Measurements from ENCODE around the gene RAB5B. TPM values are rescaled to one million over a fixed set of nuclear protein-coding genes. Genes with fewer than 3 reads are reported as not detected.
"Not testable (repeated sequence)": the region's sequence is repeated elsewhere in the genome, so short reads cannot be mapped to it uniquely, and the experiment has no call there.

The RAB5B gene
- polyA plus RNA-seq, 2 of the 4 experiments (the other 2 are of a cell fraction), result 37.2 to 90.4 TPM

DNA sequence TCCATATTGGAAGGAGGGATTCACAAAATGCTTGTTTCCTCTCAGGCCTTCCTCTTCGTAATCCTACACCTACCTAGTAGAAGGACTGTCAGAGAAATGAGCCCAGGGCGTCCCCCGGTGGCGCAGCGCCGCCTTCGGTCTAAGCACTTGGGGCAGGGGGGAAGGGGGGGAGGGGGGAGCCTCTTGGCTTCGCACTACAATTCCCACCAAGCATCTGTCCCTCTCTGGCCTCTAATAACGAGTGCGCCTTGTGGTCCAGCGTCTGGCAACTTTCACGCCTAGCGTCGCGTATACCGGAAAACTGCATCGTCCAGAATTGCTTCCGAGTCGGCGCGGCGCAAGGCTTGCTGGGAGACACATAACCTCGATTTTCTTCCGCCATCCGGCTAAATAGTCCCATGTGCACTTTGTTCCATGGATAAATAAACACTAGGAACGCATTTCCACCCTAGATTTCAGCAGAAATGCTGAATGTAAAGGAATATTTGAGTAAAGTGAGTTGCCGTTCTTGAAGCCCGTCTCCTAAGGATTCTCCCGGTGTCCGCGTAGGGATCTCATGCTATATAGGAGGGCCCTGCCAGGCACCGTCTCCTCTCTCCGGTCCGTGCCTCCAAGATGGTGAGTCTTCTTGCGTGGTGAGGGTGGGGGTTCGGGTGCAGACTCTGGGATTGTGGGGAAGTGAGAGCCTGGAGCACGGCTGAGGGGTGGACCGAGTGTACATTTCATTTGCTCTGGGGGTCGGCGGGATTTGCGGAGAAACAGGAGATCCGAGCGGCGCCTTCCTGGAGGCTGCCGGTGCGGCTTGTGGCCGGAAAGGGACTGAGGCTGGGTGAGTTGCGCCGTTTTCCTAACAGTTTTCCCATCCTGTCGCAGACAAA lies 67.9 kb downstream of the RAB5B start, which contains the start of gene RPS26 (continued):
- TF ChIP-seq, protein P1, sequence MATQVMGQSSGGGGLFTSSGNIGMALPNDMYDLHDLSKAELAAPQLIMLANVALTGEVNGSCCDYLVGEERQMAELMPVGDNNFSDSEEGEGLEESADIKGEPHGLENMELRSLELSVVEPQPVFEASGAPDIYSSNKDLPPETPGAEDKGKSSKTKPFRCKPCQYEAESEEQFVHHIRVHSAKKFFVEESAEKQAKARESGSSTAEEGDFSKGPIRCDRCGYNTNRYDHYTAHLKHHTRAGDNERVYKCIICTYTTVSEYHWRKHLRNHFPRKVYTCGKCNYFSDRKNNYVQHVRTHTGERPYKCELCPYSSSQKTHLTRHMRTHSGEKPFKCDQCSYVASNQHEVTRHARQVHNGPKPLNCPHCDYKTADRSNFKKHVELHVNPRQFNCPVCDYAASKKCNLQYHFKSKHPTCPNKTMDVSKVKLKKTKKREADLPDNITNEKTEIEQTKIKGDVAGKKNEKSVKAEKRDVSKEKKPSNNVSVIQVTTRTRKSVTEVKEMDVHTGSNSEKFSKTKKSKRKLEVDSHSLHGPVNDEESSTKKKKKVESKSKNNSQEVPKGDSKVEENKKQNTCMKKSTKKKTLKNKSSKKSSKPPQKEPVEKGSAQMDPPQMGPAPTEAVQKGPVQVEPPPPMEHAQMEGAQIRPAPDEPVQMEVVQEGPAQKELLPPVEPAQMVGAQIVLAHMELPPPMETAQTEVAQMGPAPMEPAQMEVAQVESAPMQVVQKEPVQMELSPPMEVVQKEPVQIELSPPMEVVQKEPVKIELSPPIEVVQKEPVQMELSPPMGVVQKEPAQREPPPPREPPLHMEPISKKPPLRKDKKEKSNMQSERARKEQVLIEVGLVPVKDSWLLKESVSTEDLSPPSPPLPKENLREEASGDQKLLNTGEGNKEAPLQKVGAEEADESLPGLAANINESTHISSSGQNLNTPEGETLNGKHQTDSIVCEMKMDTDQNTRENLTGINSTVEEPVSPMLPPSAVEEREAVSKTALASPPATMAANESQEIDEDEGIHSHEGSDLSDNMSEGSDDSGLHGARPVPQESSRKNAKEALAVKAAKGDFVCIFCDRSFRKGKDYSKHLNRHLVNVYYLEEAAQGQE (IDR thresholded peaks at IDR 0.05), result peak; percentile 36

DNA sequence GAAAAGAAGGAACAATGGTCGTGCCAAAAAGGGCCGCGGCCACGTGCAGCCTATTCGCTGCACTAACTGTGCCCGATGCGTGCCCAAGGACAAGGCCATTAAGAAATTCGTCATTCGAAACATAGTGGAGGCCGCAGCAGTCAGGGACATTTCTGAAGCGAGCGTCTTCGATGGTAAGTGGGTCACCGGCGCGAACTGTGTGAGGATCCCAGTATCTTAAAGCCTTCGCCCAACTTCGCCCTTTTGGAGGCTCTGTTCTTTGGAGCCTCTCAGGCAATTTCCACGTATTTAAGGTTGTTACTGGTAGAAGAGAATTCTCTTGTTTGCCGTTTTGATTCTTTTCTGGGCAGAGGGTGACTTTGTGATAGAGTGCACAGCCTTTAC lies 68.5 kb downstream of the RAB5B start:
- Histone ChIP-seq H3K4me2 (peak overlapping the region; percentile 82), H3K27ac (peak overlapping the region; percentile 90 to 99), H3K4me1 (peaks cover 16% of the 10 kb centered on the region), H3K4me3 (peak overlapping the region; percentile 74)
- POLR2A ChIA-PET; CTCF ChIA-PET; FAIRE-seq; DNase-seq (ENCODE audit: low read depth in 1 of 2, low spot score in 1 of 2); H3K9me3 ChIP-seq: not testable (repeated sequence)
- 1% methylated on average over 20 of the region's 20 CpGs for WGBS (ENCODE audit: missing lambda C conversion rate)
- ATAC-seq, result peak in 1 of 2 experiments; percentile 0; a peak in 2 of 6 replicates

DNA sequence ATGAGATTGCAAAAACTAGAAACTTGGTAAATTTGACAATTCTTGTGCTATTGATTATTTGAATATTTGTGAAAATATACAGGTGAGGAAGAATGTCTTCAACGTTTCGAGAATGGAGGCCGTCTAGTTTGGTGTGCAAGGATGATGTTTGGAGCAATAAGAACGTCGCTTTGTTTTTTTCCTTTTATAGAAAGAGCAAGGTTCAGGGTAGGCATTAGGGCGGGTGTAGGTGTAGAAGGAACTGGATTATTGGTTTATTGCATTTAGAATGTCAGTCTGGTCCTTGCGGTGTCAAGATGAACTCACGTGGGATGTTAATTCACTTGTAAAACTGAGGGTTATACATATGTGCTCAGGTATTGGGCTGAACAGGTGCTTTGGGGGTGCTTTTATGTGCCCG lies 69.0 kb downstream of the RAB5B start:
- Histone ChIP-seq H3K4me3 (peak overlapping the region; percentile 74), H3K4me2 (peak overlapping the region; percentile 82), H3K27ac (peak overlapping the region; percentile 90 to 99), H3K9me3 (no peaks in the 10 kb centered on the region), H3K4me1 (peaks cover 16% of the 10 kb centered on the region)
- ATAC-seq, result no peak
- no peak for DNase-seq (ENCODE audit: low read depth in 1 of 2, low spot score in 1 of 2)
- ChIA-PET CTCF (interaction anchor here (1.4 to 5.7 kb wide), 2 partner anchors 13 to 47 kb away, joined by 5 to 40 read pairs; partner anchors contain the start of gene SUOX), POLR2A (no interaction called here)
- 22% methylated on average over 9 of the region's 9 CpGs for WGBS (ENCODE audit: missing lambda C conversion rate)
- TF ChIP-seq KDM1A (IDR thresholded peaks at IDR 0.05; ENCODE audit: low read depth) (no peak), FOXS1 (CRISPR knock-in tag; IDR thresholded peaks at IDR 0.05) (no peak), ZNF302 (CRISPR knock-in tag; IDR thresholded peaks at IDR 0.05) (no peak), RNF2 (IDR thresholded peaks at IDR 0.05; ENCODE audit: borderline replicate concordance, low read depth) (no peak), PHF8 (IDR thresholded peaks at IDR 0.05; ENCODE audit: borderline replicate concordance, low read depth) (no peak), RAD21 (conservative IDR thresholded peaks at IDR 0.05 in 1 of 2, IDR thresholded peaks at IDR 0.05 in 1 of 2) (no peak)
- TF ChIP-seq, protein P2, sequence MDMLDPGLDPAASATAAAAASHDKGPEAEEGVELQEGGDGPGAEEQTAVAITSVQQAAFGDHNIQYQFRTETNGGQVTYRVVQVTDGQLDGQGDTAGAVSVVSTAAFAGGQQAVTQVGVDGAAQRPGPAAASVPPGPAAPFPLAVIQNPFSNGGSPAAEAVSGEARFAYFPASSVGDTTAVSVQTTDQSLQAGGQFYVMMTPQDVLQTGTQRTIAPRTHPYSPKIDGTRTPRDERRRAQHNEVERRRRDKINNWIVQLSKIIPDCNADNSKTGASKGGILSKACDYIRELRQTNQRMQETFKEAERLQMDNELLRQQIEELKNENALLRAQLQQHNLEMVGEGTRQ (IDR thresholded peaks at IDR 0.05), result no peak
- FAIRE-seq, result no peak

Other genes with a start within 250 kb of the RAB5B start
- 512 and 724 TPM in 2 replicates for gene CD63, start 245.1 kb upstream of the RAB5B start, polyA plus RNA-seq (2011; rRNA removed)
- gene CD63, start 245.1 kb upstream of the RAB5B start, polyA plus RNA-seq (2017; fragmentation: RNase III; extraction: RNeasy Plus Mini Kit Qiagen cat#74134 plus additional on column Dnase treatment), result 493 to 547 TPM (median 530 TPM) in 3 replicates
- gene GDF11, start 231.0 kb upstream of the RAB5B start, polyA plus RNA-seq (2011; rRNA removed), result 1.2 and 1.4 TPM in 2 replicates
- 2.8 to 3.6 TPM (median 3.1 TPM) in 3 replicates for gene GDF11, start 231.0 kb upstream of the RAB5B start, polyA plus RNA-seq (2017; fragmentation: RNase III; extraction: RNeasy Plus Mini Kit Qiagen cat#74134 plus additional on column Dnase treatment)
- gene SARNP, start 156.4 kb upstream of the RAB5B start, polyA plus RNA-seq (2011; rRNA removed), result 164 and 198 TPM in 2 replicates
- gene SARNP, start 156.4 kb upstream of the RAB5B start, polyA plus RNA-seq (2017; fragmentation: RNase III; extraction: RNeasy Plus Mini Kit Qiagen cat#74134 plus additional on column Dnase treatment), result 116 to 126 TPM (median 123 TPM) in 3 replicates
- 93.6 and 138 TPM in 2 replicates for gene ORMDL2, start 156.0 kb upstream of the RAB5B start, polyA plus RNA-seq (2011; rRNA removed)
- 73.5 to 82.9 TPM (median 79.0 TPM) in 3 replicates for gene ORMDL2, start 156.0 kb upstream of the RAB5B start, polyA plus RNA-seq (2017; fragmentation: RNase III; extraction: RNeasy Plus Mini Kit Qiagen cat#74134 plus additional on column Dnase treatment)
- 11.9 and 23.6 TPM in 2 replicates for gene DNAJC14, start 144.5 kb upstream of the RAB5B start, polyA plus RNA-seq (2011; rRNA removed)
- gene DNAJC14, start 144.5 kb upstream of the RAB5B start, polyA plus RNA-seq (2017; fragmentation: RNase III; extraction: RNeasy Plus Mini Kit Qiagen cat#74134 plus additional on column Dnase treatment), result 23.6 to 30.4 TPM (median 29.5 TPM) in 3 replicates
- 0.06 and 0.09 TPM in 2 replicates for gene MMP19, start 131.1 kb upstream of the RAB5B start, polyA plus RNA-seq (2011; rRNA removed)
- gene MMP19, start 131.1 kb upstream of the RAB5B start, polyA plus RNA-seq (2017; fragmentation: RNase III; extraction: RNeasy Plus Mini Kit Qiagen cat#74134 plus additional on column Dnase treatment), result 0.09 to 0.11 TPM (median 0.09 TPM) in 3 replicates
- gene PYM1, start 46.2 kb upstream of the RAB5B start, polyA plus RNA-seq (2011; rRNA removed), result 39.2 and 49.5 TPM in 2 replicates
- 27.0 to 30.6 TPM (median 30.4 TPM) in 3 replicates for gene PYM1, start 46.2 kb upstream of the RAB5B start, polyA plus RNA-seq (2017; fragmentation: RNase III; extraction: RNeasy Plus Mini Kit Qiagen cat#74134 plus additional on column Dnase treatment)
- gene DGKA, start 42.9 kb upstream of the RAB5B start, polyA plus RNA-seq (2011; rRNA removed), result 24.7 and 26.1 TPM in 2 replicates
- gene DGKA, start 42.9 kb upstream of the RAB5B start, polyA plus RNA-seq (2017; fragmentation: RNase III; extraction: RNeasy Plus Mini Kit Qiagen cat#74134 plus additional on column Dnase treatment), result 21.0 to 23.7 TPM (median 22.6 TPM) in 3 replicates
- 2.2 and 2.3 TPM in 2 replicates for gene PMEL, start 8.0 kb upstream of the RAB5B start, polyA plus RNA-seq (2011; rRNA removed)
- 0.71 to 1.4 TPM (median 1.0 TPM) in 3 replicates for gene PMEL, start 8.0 kb upstream of the RAB5B start, polyA plus RNA-seq (2017; fragmentation: RNase III; extraction: RNeasy Plus Mini Kit Qiagen cat#74134 plus additional on column Dnase treatment)
- 51.0 and 86.3 TPM in 2 replicates for gene CDK2, start 7.2 kb upstream of the RAB5B start, polyA plus RNA-seq (2011; rRNA removed)
- 41.5 to 53.8 TPM (median 48.3 TPM) in 3 replicates for gene CDK2, start 7.2 kb upstream of the RAB5B start, polyA plus RNA-seq (2017; fragmentation: RNase III; extraction: RNeasy Plus Mini Kit Qiagen cat#74134 plus additional on column Dnase treatment)
- gene SUOX, start 23.2 kb downstream of the RAB5B start, polyA plus RNA-seq (2011; rRNA removed), result 15.6 and 22.2 TPM in 2 replicates
- 10.8 to 13.6 TPM (median 13.5 TPM) in 3 replicates for gene SUOX, start 23.2 kb downstream of the RAB5B start, polyA plus RNA-seq (2017; fragmentation: RNase III; extraction: RNeasy Plus Mini Kit Qiagen cat#74134 plus additional on column Dnase treatment)
- 2.0 and 2.9 TPM in 2 replicates for gene IKZF4, start 47.0 kb downstream of the RAB5B start, polyA plus RNA-seq (2011; rRNA removed)
- 1.5 to 2.4 TPM (median 2.0 TPM) in 3 replicates for gene IKZF4, start 47.0 kb downstream of the RAB5B start, polyA plus RNA-seq (2017; fragmentation: RNase III; extraction: RNeasy Plus Mini Kit Qiagen cat#74134 plus additional on column Dnase treatment)
- gene RPS26, start 67.8 kb downstream of the RAB5B start, polyA plus RNA-seq (2011; rRNA removed), result 513 and 524 TPM in 2 replicates
- 677 to 831 TPM (median 779 TPM) in 3 replicates for gene RPS26, start 67.8 kb downstream of the RAB5B start, polyA plus RNA-seq (2017; fragmentation: RNase III; extraction: RNeasy Plus Mini Kit Qiagen cat#74134 plus additional on column Dnase treatment)
- 17.0 and 24.9 TPM in 2 replicates for gene ERBB3, start 106.1 kb downstream of the RAB5B start, polyA plus RNA-seq (2011; rRNA removed)
- 1.8 to 2.2 TPM (median 1.8 TPM) in 3 replicates for gene ERBB3, start 106.1 kb downstream of the RAB5B start, polyA plus RNA-seq (2017; fragmentation: RNase III; extraction: RNeasy Plus Mini Kit Qiagen cat#74134 plus additional on column Dnase treatment)
- gene PA2G4, start 130.5 kb downstream of the RAB5B start, polyA plus RNA-seq (2011; rRNA removed), result 452 and 717 TPM in 2 replicates
- 405 to 477 TPM (median 415 TPM) in 3 replicates for gene PA2G4, start 130.5 kb downstream of the RAB5B start, polyA plus RNA-seq (2017; fragmentation: RNase III; extraction: RNeasy Plus Mini Kit Qiagen cat#74134 plus additional on column Dnase treatment)
- gene RPL41, start 142.6 kb downstream of the RAB5B start, polyA plus RNA-seq (2011; rRNA removed), result 9,351 and 11,089 TPM in 2 replicates
- gene RPL41, start 142.6 kb downstream of the RAB5B start, polyA plus RNA-seq (2017; fragmentation: RNase III; extraction: RNeasy Plus Mini Kit Qiagen cat#74134 plus additional on column Dnase treatment), result 8,804 to 9,815 TPM (median 8,860 TPM) in 3 replicates
- 2.1 and 2.7 TPM in 2 replicates for gene ZC3H10, start 144.2 kb downstream of the RAB5B start, polyA plus RNA-seq (2011; rRNA removed)
- gene ZC3H10, start 144.2 kb downstream of the RAB5B start, polyA plus RNA-seq (2017; fragmentation: RNase III; extraction: RNeasy Plus Mini Kit Qiagen cat#74134 plus additional on column Dnase treatment), result 2.3 to 3.2 TPM (median 2.7 TPM) in 3 replicates
- gene ESYT1, start 154.2 kb downstream of the RAB5B start, polyA plus RNA-seq (2011; rRNA removed), result 72.4 and 91.6 TPM in 2 replicates
- gene ESYT1, start 154.2 kb downstream of the RAB5B start, polyA plus RNA-seq (2017; fragmentation: RNase III; extraction: RNeasy Plus Mini Kit Qiagen cat#74134 plus additional on column Dnase treatment), result 51.4 to 54.2 TPM (median 51.6 TPM) in 3 replicates
- 48.2 and 67.0 TPM in 2 replicates for gene MYL6B, start 178.5 kb downstream of the RAB5B start, polyA plus RNA-seq (2011; rRNA removed)
- 68.6 to 92.7 TPM (median 83.9 TPM) in 3 replicates for gene MYL6B, start 178.5 kb downstream of the RAB5B start, polyA plus RNA-seq (2017; fragmentation: RNase III; extraction: RNeasy Plus Mini Kit Qiagen cat#74134 plus additional on column Dnase treatment)
- gene MYL6, start 184.3 kb downstream of the RAB5B start, polyA plus RNA-seq (2011; rRNA removed), result 2,280 and 2,307 TPM in 2 replicates
- gene MYL6, start 184.3 kb downstream of the RAB5B start, polyA plus RNA-seq (2017; fragmentation: RNase III; extraction: RNeasy Plus Mini Kit Qiagen cat#74134 plus additional on column Dnase treatment), result 3,268 to 3,485 TPM (median 3,270 TPM) in 3 replicates
- 83.9 and 109 TPM in 2 replicates for gene SMARCC2, start 215.4 kb downstream of the RAB5B start, polyA plus RNA-seq (2011; rRNA removed)
- gene SMARCC2, start 215.4 kb downstream of the RAB5B start, polyA plus RNA-seq (2017; fragmentation: RNase III; extraction: RNeasy Plus Mini Kit Qiagen cat#74134 plus additional on column Dnase treatment), result 48.9 to 57.1 TPM (median 51.9 TPM) in 3 replicates
- gene RNF41, start 247.8 kb downstream of the RAB5B start, polyA plus RNA-seq (2011; rRNA removed), result 47.8 and 65.1 TPM in 2 replicates
- 20.2 to 21.7 TPM (median 20.7 TPM) in 3 replicates for gene RNF41, start 247.8 kb downstream of the RAB5B start, polyA plus RNA-seq (2017; fragmentation: RNase III; extraction: RNeasy Plus Mini Kit Qiagen cat#74134 plus additional on column Dnase treatment)